CD14-positive monocyte (primary cell): ENCODE results near the gene SATB2. TPM values are rescaled to one million over a fixed set of nuclear protein-coding genes. Genes with fewer than 3 reads are reported as not detected.
A peak's percentile ranks its signal among the peaks of the same experiment; 100 is the strongest.

Experiments
- DNase-seq, 3 donors: peaks; one replicate each; pipeline ENCODE4 v3.0.0-alpha.2; 2011 to 2022
- H2AFZ ChIP-seq: 2 replicates; pipeline ENCODE4 v1.6.0; 2012; ENCODE audit warnings: mild to moderate bottlenecking, low read depth, low read length, inconsistent platforms; ENCODE audit not compliant: insufficient read depth, poor library complexity, severe bottlenecking
- H3K27ac ChIP-seq, 2 donors: 1 replicate in 1 of 2; 2 replicates in 1 of 2; pipeline ENCODE4 v1.5.1; 2012 to 2013; ENCODE audit warnings: low read length in 2 of 2, control low read depth in 1 of 2, inconsistent platforms in 1 of 2, low read depth in 1 of 2, mild to moderate bottlenecking in 1 of 2
- H3K27me3 ChIP-seq, 2 donors: one replicate each; pipeline versions ENCODE4 v1.6.0 to v1.6.1; 2011 to 2013; ENCODE audit warnings: low read length in 2 of 2; ENCODE audit not compliant: control insufficient read depth in 2 of 2, insufficient read depth in 2 of 2
- H3K36me3 ChIP-seq, 2 donors: replicated peaks in 1 of 2; 1 replicate in 1 of 2; 2 replicates in 1 of 2; pipeline versions ENCODE4 v1.5.1 to v1.6.1; 2012 to 2013; ENCODE audit warnings: low read length in 2 of 2, control low read depth in 1 of 2, inconsistent platforms in 1 of 2, mild to moderate bottlenecking in 1 of 2; ENCODE audit not compliant: insufficient read depth in 2 of 2, control insufficient read depth in 1 of 2
- H3K4me1 ChIP-seq, 2 donors: 1 replicate in 1 of 2; 2 replicates in 1 of 2; pipeline versions ENCODE4 v1.5.1 to v1.6.1; 2012 to 2013; ENCODE audit warnings: low read length in 2 of 2, control low read depth in 1 of 2, inconsistent platforms in 1 of 2, mild to moderate bottlenecking in 1 of 2, moderate library complexity in 1 of 2; ENCODE audit not compliant: insufficient read depth in 2 of 2, control insufficient read depth in 1 of 2
- H3K4me2 ChIP-seq: replicated peaks from 2 replicates; pipeline ENCODE3; 2012; ENCODE audit warnings: low read length, moderate library complexity, mild to moderate bottlenecking; ENCODE audit not compliant: poor library complexity, severe bottlenecking; ENCODE audit errors: extremely low read depth
- H3K4me3 ChIP-seq, 3 experiments: fragments of 200-600 bp in 1 of 3; sonication (generic) in 1 of 3; replicated peaks in 1 of 3; 1 replicate in 2 of 3; 2 replicates in 1 of 3; pipeline ENCODE4 v1.5.1; 2011 to 2013; ENCODE audit warnings: low read length in 3 of 3, mild to moderate bottlenecking in 3 of 3, control low read depth in 2 of 3, low read depth in 2 of 3, inconsistent platforms in 1 of 3, moderate library complexity in 1 of 3
- H3K79me2 ChIP-seq: 2 replicates; pipeline ENCODE4 v1.6.0; 2012; ENCODE audit warnings: mild to moderate bottlenecking, control low read depth, inconsistent platforms, low read length, moderate library complexity; ENCODE audit not compliant: insufficient read depth
- H3K9ac ChIP-seq: 2 replicates; pipeline ENCODE4 v1.6.0; 2017; ENCODE audit warnings: low read length, mild to moderate bottlenecking; ENCODE audit not compliant: insufficient read depth, poor library complexity, severe bottlenecking
- H3K9me3 ChIP-seq, 2 donors: replicated peaks in 1 of 2; 1 replicate in 1 of 2; 2 replicates in 1 of 2; pipeline versions ENCODE4 v1.5.1 to v1.6.1; 2012 to 2013; ENCODE audit warnings: low read length in 2 of 2, control low read depth in 1 of 2; ENCODE audit not compliant: control insufficient read depth in 1 of 2, insufficient read depth in 1 of 2
- H4K20me1 ChIP-seq: 2 replicates; pipeline ENCODE4 v1.6.0; 2012; ENCODE audit warnings: mild to moderate bottlenecking, low read length, control low read depth, moderate library complexity; ENCODE audit not compliant: insufficient read depth
- H3K27ac Mint-ChIP-seq, 7 donors: one replicate each; pipeline ENCODE4 v1.8.0; 2020; ENCODE audit warnings: mild to moderate bottlenecking in 7 of 7, mixed read lengths in 7 of 7, moderate library complexity in 6 of 7, inconsistent platforms in 2 of 7
- H3K27me3 Mint-ChIP-seq, 3 donors: one replicate each; pipeline ENCODE4 v1.8.0; 2021 to 2022; ENCODE audit warnings: low read depth in 3 of 3, mild to moderate bottlenecking in 3 of 3, mixed read lengths in 3 of 3, moderate library complexity in 3 of 3, inconsistent platforms in 1 of 3
- H3K36me3 Mint-ChIP-seq, 2 donors: one replicate each; pipeline ENCODE4 v1.8.0; 2020; ENCODE audit warnings: mixed read lengths in 2 of 2, inconsistent platforms in 1 of 2, mild to moderate bottlenecking in 1 of 2
- H3K4me1 Mint-ChIP-seq: one replicate; pipeline ENCODE4 v1.8.0; 2020; ENCODE audit warnings: mild to moderate bottlenecking, mixed read lengths
- H3K4me3 Mint-ChIP-seq, 2 donors: one replicate each; pipeline ENCODE4 v1.8.0; 2020; ENCODE audit warnings: mild to moderate bottlenecking in 2 of 2, mixed read lengths in 2 of 2, moderate library complexity in 1 of 2
- H3K9me3 Mint-ChIP-seq, 7 donors: one replicate each; pipeline ENCODE4 v1.8.0; 2020 to 2022; ENCODE audit warnings: mixed read lengths in 7 of 7, mild to moderate bottlenecking in 6 of 7, moderate library complexity in 6 of 7, inconsistent platforms in 2 of 7
- WGBS: methylation state at CpG from one replicate; pipeline ENCODE4 v1.1.5; 2013; ENCODE audit warnings: missing lambda C conversion rate; ENCODE audit not compliant: insufficient coverage; 5-methylcytosine and 5-hydroxymethylcytosine counted together
- intact Hi-C, 2 donors: fragments of 100-400 bp; cut with micrococcal nuclease; formaldehyde crosslinking; loops; one replicate each; pipeline versions ENCODE4 v1.15.0 to v1.15.1; 2023
- polyA plus RNA-seq, 3 donors: library from polyadenylated mRNA; depleted of rRNA in 1 of 3; unstranded in 2 of 3; stranded (reverse) in 1 of 3; fragments of 300-500 nt in 2 of 3; fragments of >200 nt in 1 of 3; fragmentation: Illumina TruSeq in 2 of 3; gene quantifications; 1 replicate in 2 of 3; 2 replicates in 1 of 3; pipeline ENCODE4 v1.2.3, GENCODE V29; 2012 to 2021
- TF ChIP-seq, protein P1 (sequence below): fragments of 200-600 bp; IDR thresholded peaks from one replicate; pipeline ENCODE4 v1.8.0; 2022; ENCODE audit warnings: antibody characterized with exemption, mild to moderate bottlenecking

SATB2 gene
- polyA plus RNA-seq, 3 donors, result 0.13 to 0.69 (median 0.14) TPM

DNA sequence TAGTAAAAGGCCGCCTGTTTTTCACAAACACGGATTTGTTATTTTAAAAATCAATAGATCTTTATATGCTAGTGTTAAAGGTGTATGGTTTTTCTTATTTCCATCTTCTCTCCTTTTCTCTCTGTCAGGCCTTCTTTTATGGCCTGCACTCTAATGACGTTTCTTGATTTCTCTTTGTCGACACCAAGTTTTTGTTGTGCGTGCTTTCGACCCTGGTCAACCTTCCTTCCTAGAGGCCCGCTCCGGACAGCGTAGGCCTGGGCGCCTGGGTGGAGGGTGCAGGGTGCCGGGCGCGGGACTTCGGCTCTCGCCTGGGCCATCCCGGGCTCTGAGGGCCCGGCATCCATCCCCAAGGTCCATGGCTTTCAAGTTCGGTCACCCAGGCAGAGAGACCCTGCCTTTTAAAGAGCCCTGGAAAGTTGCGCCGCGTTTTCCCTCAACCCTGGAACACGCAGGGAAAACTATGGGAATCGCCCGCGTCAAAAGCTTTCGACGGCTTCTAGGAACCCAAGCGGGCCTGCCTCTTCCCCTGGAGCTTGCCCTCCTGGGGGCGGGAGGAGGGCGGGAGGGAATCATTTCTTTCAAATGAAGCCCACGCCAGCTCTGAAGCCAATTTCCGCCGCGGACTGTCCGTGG is 4.1 kb upstream of the SATB2 start:
- H3K36me3 ChIP-seq, result no peaks in the 10 kb centered on the region
- peaks cover 6 to 13% of the 10 kb centered on the region in 2 donors for H3K36me3 Mint-ChIP-seq
- intact Hi-C loops, result no loop called here
- no peak overlapping the region for H3K4me2 ChIP-seq
- no peak overlapping the region for H3K27ac ChIP-seq
- no peak for DNase-seq
- peaks cover 72 to 79% of the 10 kb centered on the region in 2 donors for H3K27me3 ChIP-seq
- peak overlapping the region; percentile 37 to 78 for H3K4me3 Mint-ChIP-seq
- TF ChIP-seq, protein P1, sequence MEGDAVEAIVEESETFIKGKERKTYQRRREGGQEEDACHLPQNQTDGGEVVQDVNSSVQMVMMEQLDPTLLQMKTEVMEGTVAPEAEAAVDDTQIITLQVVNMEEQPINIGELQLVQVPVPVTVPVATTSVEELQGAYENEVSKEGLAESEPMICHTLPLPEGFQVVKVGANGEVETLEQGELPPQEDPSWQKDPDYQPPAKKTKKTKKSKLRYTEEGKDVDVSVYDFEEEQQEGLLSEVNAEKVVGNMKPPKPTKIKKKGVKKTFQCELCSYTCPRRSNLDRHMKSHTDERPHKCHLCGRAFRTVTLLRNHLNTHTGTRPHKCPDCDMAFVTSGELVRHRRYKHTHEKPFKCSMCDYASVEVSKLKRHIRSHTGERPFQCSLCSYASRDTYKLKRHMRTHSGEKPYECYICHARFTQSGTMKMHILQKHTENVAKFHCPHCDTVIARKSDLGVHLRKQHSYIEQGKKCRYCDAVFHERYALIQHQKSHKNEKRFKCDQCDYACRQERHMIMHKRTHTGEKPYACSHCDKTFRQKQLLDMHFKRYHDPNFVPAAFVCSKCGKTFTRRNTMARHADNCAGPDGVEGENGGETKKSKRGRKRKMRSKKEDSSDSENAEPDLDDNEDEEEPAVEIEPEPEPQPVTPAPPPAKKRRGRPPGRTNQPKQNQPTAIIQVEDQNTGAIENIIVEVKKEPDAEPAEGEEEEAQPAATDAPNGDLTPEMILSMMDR, result no peak
- H3K4me1 ChIP-seq, result peaks cover 53 to 79% of the 10 kb centered on the region in 2 donors
- peaks cover 26 to 42% of the 10 kb centered on the region in 2 donors for H3K9me3 ChIP-seq
- H3K4me3 ChIP-seq, result no peak overlapping the region
- H3K27me3 Mint-ChIP-seq, result peaks cover 74 to 93% (median 82%) of the 10 kb centered on the region in 3 donors
- H3K79me2 ChIP-seq, result no peaks in the 10 kb centered on the region
- 16% methylated on average over 30 of the region's 35 CpGs for WGBS
- no peak overlapping the region for H3K27ac Mint-ChIP-seq
- H3K9ac ChIP-seq, result no peak overlapping the region
- H2AFZ ChIP-seq, result no peak overlapping the region
- H4K20me1 ChIP-seq, result no peaks in the 10 kb centered on the region
- peaks cover 3 to 59% (median 56%) of the 10 kb centered on the region in 7 donors for H3K9me3 Mint-ChIP-seq
- peaks cover 58% of the 10 kb centered on the region for H3K4me1 Mint-ChIP-seq

DNA sequence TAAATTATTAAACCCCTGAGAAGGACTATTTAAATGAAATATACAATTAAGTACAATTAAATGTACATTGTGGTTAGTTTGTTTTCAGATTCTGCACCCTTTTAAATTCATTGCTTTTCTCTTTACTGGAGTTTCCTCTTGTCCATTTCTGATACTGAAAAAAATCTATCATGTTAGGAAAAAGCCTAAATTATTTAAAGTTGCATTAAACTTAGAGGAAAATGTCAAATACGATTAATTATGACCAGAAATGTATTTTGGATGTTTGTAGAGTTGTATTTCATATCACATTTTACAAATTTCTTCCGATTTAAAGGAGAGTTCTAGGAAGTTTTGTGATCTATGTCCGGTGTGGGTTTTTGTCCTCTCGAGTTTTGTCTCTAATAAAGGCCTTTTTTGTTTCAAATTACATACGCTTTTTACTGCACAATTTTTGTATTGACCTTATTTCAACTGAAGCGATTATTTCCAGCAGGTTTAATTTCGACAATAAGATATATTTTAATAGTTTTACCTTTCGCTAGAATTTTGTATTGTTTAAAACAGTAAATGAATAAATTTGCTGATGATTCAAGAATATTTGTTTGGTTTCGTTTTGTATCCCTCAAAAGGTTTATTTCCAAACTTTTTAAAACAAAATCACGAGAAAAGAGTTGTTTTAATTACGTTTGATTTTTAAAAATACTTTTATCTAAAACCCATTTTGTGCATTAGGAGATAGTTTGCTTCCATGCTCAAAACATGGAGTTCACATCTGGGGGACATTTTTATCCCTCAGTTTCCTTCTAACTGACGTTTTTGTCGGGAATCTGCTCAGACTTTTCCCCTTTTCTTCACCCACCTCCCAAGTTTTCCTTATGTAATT is 3.3 kb upstream of the SATB2 start:
- no peak overlapping the region for H3K4me2 ChIP-seq
- TF ChIP-seq, protein P1, result no peak
- H3K4me3 Mint-ChIP-seq, result peak overlapping the region in 1 of 2 donors; percentile 78
- H3K9me3 Mint-ChIP-seq, result peaks cover 3 to 58% (median 54%) of the 10 kb centered on the region in 7 donors
- H3K9me3 ChIP-seq, result peaks cover 25 to 35% of the 10 kb centered on the region in 2 donors
- intact Hi-C loops, result no loop called here
- no peak overlapping the region for H3K27ac ChIP-seq
- no peak overlapping the region for H3K27ac Mint-ChIP-seq
- no peak for DNase-seq
- H3K27me3 Mint-ChIP-seq, result peaks cover 74 to 93% (median 82%) of the 10 kb centered on the region in 3 donors
- H2AFZ ChIP-seq, result no peak overlapping the region
- H3K36me3 Mint-ChIP-seq, result peaks cover 6 to 15% of the 10 kb centered on the region in 2 donors
- peaks cover 72 to 79% of the 10 kb centered on the region in 2 donors for H3K27me3 ChIP-seq
- no peaks in the 10 kb centered on the region for H4K20me1 ChIP-seq
- WGBS, result no CpG with 5 or more reads among the region's 13 CpGs
- no peaks in the 10 kb centered on the region for H3K36me3 ChIP-seq
- H3K4me1 ChIP-seq, result peaks cover 60 to 84% of the 10 kb centered on the region in 2 donors
- no peaks in the 10 kb centered on the region for H3K79me2 ChIP-seq
- H3K4me3 ChIP-seq, result no peak overlapping the region
- H3K4me1 Mint-ChIP-seq, result peaks cover 59% of the 10 kb centered on the region
- H3K9ac ChIP-seq, result no peak overlapping the region
